IPS-18c (cell line): Measurements from ENCODE around the gene PIGP.

Experiments used
- H3K4me3 ChIP-seq: 2 replicates; pipeline ENCODE4 v1.7.0; 2013; ENCODE audit warnings: low read depth, mild to moderate bottlenecking, low read length, moderate library complexity; ENCODE audit not compliant: insufficient read depth
- H3K9me3 ChIP-seq: one replicate; pipeline ENCODE4 v1.6.1; 2013; ENCODE audit warnings: mild to moderate bottlenecking, low read length, moderate library complexity; ENCODE audit not compliant: control insufficient read depth, insufficient read depth

Gene PIGP

DNA sequence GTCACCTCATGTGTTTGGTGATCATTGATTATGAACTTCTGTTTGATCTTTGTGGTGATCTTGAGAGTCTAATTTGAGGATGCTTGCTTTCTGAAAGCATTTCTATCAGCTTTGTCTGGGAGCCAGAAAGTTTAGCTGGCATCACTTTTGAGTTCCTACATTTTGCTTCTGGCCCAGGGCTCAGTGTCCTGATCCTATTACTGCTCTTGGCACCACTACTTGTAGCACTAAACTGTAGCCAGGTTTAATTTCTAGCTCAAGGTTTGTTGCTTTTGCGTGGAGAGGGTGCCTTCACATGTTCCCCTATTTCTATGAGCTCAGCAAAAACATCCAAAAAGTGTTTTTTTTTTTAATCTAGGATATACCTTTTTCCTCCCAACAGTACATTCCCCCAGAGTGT is 9.5 kb upstream of the PIGP start:
- H3K4me3 ChIP-seq: no peak overlapping the region
- H3K9me3 ChIP-seq: no peaks in the 10 kb centered on the region

DNA sequence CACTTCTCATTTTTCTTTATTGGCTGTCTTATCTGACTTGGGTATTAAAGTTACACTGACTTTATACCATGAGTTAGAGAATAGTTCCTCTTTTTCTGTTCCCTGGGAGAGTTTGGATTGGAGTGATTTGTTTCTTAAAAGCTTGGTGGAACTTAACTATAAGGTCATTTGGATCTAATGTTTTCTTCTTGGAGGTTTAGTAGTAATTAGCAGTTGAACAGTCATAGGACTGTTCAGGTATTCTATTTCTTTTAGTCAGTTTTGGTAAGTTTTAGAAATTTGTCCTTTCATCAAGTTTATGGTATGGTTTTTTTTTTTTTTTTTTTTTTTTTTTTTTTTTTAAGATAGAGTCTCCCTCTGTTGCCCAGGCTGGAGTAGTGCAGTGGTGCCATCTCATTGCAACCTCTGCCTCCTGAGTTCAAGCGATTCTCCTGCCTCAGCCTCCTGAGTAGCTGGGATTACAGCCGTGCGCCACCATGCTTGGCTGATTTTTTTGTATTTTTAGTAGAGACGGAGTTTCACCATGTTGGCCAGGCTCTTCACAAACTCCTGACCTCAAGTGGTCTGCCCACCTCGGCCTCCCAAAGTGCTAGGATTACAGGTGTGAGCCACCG is 6.4 kb upstream of the PIGP start:
- no peak overlapping the region for H3K4me3 ChIP-seq
- no peaks in the 10 kb centered on the region for H3K9me3 ChIP-seq

DNA sequence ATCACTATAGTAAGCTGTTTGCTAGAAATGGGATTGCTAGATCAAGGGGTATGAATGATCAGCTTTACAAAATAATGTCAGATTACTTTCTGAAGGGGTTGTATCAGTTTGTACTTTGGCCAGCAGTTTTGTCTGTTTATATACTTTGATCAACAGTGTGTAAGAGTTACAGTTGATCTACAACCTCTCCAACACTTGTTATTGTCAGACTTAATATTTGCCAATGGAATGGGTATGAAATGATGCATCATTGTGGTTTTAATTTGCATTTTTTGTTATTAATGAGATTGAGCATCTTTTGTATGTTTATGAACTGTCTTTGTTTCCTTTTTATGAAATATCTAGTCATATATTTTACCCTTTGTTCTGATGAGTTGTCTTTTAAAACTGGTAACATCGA is 4.5 kb upstream of the PIGP start:
- Histone ChIP-seq H3K9me3 (no peaks in the 10 kb centered on the region), H3K4me3 (no peak overlapping the region)

DNA sequence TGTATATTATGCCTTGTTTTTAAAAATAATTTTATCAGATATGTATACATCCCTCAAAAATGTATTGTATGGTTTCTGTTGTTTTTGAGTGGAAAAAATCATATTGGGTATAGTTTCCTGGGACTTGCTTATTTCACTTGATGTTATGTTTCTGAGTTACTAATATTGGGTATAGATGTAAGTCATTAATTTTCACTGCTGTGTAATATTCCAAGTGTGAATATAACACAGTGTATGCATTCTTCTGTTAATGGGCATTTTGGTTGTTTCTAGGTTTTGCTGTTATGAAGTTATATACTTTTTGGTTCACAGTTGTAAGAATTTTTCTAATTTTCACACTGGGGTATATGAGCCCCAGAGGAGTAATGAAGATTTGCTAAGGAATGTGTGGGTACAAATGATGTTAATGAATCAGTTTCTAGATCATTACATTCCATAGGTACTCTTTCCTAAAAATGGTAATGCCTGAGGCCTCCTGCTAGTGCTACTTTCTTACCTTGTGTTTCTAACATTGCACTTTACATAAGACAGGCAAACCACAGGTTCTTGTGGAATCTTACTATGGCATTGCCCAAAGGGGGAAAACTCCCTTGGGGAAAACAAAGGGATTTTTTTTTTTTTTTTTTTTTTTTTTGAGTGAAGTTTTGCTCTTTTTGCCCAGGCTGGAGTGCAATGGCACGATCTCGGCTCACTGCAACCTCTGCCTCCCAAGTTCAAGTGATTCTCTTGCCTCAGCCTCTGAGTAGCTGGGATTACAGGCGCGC is 3.4 kb upstream of the PIGP start:
- Histone ChIP-seq H3K9me3 (no peaks in the 10 kb centered on the region), H3K4me3 (no peak overlapping the region)

DNA sequence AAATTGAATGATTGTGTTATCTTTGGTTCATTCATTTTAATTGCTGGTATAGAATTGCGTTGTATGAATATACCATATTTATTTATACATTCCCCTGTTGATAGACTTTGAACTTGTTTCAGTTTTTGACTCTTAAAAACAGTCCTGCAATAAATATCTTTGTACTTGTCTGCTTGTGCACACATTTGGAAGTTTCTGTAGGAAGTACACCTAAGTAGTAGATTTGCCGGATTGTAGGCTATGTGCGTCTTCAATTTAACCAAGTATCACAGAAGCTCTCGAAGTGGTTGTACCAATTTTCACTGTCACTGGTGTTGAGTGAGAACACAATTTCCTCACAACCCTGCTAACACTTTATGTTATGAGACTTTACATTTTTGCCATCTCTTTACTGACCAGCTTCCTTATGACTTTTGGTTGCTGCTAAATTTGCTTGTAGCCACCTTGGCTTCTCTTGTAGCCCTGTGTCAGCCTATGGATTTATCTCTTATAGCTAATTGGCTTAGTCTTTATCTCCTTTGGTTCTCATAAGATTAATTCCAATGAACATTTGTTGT is 2.4 kb upstream of the PIGP start:
- H3K9me3 ChIP-seq: no peaks in the 10 kb centered on the region
- no peak overlapping the region for H3K4me3 ChIP-seq

DNA sequence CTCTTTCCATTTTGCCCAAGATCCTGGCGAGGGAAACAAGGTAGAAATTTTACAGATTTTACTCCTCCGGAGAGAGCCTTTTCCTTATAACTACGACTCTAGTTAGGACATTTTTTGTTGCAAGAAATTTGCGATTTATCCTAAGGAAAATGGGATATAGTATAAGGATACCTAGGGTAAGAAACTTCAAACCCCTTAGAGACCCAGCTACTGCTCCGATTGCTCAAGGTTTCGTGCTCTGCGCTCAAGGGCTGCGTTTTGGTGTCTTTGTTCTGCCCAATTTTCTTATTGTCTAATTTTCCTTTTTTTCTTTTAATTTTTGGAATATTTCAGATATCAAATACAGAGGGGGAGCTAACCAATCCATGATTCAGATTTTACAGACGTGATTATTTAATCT is 1.7 kb upstream of the PIGP start:
- H3K4me3 ChIP-seq: peak overlapping the region; percentile 69
- no peaks in the 10 kb centered on the region for H3K9me3 ChIP-seq

DNA sequence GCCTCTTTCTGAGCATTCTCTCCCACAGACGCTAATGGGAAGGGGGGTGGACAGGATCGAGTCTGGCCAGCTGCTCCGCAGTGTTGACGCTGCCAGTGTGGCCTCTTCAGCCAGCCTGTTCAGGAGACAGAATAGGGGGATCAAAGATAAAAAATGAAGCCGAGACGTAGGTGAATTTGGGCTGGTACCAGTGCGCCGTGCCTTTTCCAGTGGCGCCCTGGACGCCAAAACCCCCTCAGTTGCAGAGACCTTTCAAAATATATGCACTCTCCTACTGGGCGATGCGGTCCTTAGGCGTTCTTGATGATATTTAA is 1.3 kb upstream of the PIGP start:
- H3K4me3 ChIP-seq: peak overlapping the region; percentile 69

DNA sequence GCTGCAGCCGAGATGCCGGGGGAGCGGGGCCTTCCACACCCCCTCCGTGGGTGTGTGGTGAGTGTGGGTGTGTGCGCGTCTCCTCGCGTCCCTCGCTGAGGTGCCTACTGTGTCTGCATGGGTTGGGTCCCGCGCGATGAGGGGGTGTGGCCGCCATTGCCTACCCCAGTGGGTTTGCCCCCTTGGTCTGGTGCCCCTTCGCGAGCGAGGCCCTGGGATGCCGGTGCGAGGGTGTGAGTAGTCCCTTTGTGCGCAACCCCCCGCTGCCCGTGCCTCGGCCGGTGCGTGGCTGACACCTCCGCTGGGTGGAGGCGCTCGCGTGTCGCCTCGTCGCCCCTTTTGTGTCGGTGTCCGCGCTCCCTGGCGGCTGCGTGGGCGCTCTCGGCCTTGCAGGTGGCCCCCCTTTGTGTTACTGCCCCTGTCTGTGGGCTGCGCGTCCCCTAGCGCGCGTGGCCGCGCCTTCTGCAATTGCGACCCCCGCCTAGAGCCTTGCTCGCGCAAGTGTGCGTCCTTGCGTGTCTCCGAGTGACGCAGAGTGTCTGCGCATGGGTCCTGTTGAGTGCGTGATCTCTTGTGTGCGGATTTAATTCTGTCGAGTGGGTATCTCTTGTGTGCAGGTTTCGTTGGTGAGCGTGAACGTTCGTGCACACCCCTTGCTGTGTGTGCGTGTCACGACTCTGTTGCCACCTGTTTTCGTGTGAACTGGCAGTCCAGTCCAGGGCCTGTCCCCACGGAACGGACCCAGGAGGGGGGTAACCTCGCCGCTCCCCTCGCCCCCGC is 736 bp upstream of the PIGP start:
- no peaks in the 10 kb centered on the region for H3K9me3 ChIP-seq

More for the DNA sequence above, 1.3 kb upstream of the PIGP start:
- no peaks in the 10 kb centered on the region for H3K9me3 ChIP-seq

DNA sequence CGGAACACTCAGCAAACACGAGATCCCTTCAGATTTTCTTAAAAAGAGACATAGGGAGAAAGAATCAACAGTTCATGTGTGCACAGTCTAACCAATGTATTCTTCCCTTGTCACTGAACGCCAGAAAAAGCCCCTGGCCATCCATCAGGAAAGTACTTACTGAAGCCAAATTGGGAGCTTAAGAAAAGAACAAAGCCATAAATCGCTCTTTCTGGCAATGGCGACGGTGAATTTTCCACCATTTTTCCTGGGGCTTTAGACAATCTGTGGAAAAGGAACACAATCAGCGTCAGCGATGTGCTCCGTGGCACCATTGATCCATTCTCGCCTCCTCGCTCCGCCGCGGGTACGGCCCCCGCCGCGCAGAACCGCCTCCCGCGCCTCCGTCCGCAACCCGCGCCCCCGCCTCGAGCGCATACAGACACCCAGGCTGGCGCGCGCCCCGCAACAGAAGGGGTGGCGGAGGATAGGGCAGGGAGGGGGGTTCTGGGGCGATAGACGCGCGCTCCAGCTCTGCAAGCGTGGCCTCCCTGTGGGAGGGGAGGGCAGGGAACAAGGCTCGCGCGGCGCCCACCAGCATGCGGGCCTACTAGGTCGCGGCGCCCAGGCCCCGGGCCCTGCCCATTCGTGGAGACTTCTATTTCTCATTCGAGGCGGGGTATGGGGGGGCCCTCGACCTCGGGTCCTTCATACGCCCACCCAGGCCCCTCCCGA is 440 bp downstream of the PIGP start:
- peak overlapping the region; percentile 69 for H3K4me3 ChIP-seq
- H3K9me3 ChIP-seq: no peaks in the 10 kb centered on the region

More for the DNA sequence above, 736 bp upstream of the PIGP start:
- peak overlapping the region; percentile 69 for H3K4me3 ChIP-seq

DNA sequence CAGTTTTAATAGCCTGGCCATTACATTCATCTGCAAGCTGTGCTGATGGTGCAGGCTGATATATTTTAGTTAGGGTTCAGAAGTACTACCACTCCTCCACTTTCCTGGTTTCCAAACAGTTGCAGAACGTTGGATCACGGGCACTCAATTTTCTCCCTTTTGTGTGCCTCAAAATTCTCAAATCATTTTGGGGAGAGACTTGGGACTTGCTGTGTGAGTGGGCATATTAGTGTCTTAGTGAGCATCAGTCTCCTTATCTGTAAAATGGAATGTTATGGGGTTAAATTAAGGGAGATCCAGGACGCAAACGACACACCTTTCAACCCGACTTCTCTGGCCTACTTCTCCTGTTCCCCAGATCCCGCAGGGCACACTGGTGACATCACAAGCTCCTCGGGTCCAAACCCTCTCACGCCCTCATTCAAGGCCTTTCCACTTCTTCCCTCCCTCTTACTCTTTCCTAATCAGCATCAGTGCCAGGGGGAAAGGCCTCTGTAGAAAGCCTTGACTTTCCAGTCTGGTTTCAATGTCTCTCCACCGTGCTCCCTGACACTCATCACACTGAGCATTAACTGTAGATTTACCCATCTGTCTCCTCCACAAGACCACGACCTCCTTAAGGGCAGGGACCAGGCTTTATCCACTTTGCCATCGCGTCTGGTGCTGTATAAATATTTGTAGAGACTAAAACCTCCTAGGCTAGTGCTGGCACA is 1.2 kb downstream of the PIGP start:
- no peaks in the 10 kb centered on the region for H3K9me3 ChIP-seq
- peak overlapping the region; percentile 69 for H3K4me3 ChIP-seq

DNA sequence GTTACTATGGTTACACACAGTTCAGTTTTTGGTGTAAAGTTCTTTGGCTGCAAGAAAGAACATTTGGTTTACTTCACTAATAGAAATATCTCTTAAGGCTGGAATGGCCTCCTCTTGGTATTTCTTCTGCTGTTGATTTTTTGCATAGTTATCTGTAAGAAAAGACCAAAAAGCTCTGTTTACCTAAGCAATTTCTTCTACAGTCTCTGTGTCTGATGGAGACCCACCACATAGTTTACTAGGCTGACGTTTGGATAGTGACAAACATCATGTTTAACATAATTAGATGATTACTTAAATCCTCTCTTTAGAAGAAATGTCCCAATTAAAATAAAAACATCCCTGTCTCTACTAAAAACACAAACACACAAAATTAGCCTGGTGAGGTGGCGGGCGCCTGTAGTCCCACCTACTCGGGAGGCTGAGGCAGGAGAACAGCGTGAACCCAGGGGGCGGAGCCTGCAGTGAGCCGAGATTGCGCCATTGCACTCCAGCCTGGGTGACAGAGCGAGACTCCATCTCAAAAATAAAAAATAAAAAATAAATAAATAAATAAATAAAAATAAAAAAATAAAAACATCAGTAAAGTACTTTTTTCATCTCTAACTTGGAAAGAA is 7.2 kb downstream of the PIGP start:
- H3K9me3 ChIP-seq: no peaks in the 10 kb centered on the region
- H3K4me3 ChIP-seq: no peak overlapping the region

DNA sequence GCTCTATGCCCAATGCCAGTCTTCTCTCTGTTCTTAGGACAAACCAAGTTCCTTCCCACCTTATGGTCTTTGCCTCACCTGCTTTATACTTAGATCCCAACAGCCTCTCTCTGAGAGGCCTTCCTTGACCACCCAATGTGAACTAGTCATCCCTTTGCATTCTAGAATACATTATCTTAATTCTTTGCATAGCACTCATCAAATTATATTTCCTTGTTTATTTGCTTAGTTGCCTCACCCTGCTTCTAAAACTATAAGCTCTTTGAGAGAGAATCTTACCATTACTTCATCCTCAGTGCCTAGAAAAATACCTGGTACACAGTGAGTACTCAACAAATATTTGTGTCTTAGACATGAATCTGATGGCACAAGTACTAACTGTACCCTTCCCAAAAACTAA is 8.0 kb downstream of the PIGP start:
- Histone ChIP-seq H3K9me3 (no peaks in the 10 kb centered on the region), H3K4me3 (no peak overlapping the region)

DNA sequence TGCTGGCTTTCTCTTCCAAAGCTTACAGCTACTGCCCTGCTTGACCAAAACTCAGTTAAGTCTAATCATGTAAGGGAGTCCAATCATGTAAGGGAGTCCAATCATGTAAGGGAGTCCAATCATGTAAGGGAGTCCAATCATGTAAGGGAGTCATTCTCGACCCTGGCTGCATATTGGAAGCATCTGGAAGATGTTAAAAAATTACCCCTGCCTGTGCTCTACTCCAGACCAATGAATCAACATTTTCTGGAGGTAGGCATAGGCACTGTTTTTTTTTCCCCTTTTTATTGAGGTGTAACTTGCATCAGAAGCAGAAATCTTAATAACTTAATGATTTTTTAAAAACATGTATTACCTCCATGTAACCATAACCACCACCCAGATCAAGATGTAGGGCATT is 9.4 kb downstream of the PIGP start:
- Histone ChIP-seq H3K4me3 (no peak overlapping the region), H3K9me3 (no peaks in the 10 kb centered on the region)

DNA sequence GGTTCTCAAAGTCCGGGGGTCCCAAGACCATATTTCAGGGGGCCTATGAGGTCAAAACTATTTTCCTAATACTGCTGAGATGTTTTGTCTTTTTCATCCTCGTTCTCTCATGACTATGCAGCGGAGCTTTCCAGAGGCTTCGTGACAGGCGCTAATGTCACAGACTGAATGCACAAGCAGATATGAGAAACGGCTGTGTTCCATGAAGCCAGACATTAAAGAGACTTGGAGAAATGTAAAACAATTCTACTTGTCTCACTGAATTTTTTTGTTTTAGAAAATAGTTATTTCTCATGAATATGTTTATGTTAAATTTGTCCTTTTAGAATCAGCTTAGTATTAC is 10.3 kb downstream of the PIGP start:
- H3K4me3 ChIP-seq: no peak overlapping the region
- no peaks in the 10 kb centered on the region for H3K9me3 ChIP-seq

DNA sequence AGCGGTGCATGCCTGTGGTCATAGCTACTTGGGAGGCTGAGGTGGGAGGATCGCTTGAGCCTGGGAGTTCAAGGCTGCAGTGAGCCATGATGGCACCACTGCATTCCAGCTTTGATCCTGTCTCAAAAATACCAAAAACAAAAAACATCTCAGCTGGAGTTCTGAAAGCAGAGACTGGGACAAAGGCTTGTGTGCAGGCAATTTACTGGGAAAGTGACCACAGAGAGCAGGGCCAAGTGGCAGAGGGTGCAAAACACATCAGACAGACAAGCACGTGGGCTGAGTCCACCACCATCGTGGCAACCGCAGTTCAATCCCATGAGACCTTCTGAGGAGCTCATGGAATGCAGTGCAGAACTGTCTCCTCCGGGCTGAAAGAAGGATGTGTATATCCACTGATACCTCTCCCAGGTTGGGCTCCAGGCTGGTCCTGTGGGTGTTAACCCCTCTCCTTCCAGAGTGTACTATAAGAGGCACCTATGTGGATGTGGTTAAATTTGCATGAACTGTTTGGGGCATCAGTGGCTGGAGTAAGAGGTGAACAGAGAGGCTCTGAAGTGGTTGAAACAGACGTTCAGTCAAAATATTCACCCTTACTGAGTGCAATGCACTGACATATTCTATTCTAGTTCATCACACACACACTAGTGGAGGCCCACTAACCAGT is 10.8 kb downstream of the PIGP start:
- Histone ChIP-seq H3K9me3 (no peaks in the 10 kb centered on the region), H3K4me3 (no peak overlapping the region)

DNA sequence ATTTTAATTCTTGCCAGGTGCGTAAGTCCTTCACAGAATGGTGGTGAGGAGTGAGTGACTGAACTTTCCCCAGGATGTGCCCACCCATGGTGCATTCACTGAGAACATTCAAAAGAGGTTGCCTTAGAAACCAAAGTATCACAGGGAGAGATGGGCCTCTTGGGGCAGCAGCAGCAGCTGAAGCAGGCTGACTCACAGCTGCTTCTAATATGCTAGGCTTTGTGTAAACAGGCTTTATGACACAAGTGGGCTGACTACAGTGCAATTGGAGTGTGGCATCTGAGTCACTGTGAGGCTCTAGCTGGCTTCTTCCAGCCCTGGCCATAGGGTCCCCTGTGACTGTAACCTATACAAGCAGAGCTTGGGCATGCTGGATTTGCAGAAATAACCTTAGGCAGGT is 12.6 kb downstream of the PIGP start:
- no peaks in the 10 kb centered on the region for H3K9me3 ChIP-seq
- H3K4me3 ChIP-seq: no peak overlapping the region
